ENCODE results near the gene MAPK14.

Gene MAPK14

DNA sequence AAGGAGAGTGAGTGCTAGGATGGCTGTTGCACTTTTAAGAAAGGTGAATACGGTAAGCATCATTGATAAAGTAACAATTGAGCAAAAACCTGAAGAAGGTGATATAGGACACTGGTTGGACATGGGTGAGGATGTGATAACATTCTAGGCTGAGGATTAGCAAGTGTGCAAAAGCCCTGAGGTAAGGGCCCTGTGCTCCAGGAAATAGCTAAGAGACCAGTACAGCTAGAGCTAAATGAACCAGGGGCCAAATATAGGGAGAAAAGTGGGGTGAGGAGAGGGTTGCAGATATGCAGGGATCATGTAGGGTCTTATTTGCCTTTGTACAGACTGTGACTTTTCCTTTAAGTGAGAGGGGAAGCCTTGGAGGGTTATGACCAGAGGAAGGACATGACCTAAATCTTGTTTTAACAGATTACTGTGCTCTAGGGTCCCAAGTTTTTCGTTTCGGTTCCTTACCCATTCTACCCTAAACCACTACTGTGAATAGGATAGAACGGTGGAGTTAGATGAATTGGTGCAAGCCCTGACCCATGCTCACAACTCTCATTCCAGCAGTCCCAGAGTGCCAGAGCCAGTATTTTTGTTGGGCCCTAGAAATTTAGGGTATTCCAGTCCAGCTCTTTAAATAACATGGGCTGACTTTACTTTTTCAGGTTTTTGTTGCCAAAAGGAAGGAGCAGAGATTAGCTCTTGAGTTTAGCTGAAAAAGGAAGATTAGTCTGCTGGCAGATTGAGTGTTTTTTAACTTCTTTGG is 10.7 kb downstream of the MAPK14 start:
- no peak for DNase-seq

DNA sequence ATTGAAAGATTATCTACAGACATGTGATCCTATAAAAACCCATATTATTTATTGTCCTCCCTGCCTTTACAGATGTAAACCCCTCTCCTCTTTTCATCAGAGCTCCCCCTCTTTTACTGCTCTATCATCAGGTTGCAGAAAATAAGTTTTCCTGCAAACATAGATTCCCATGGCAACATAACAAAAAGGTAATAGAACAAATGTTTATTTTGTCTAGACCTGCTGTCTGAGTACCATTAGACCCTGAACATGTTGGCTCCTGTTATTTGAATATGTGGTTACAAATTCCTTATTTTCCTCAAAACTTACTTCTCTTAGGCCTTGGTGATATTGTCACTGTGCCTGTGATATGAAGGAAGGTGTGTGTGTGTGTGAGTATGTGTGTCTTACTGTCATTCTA is 11.5 kb downstream of the MAPK14 start:
- DNase-seq, result no peak

DNA sequence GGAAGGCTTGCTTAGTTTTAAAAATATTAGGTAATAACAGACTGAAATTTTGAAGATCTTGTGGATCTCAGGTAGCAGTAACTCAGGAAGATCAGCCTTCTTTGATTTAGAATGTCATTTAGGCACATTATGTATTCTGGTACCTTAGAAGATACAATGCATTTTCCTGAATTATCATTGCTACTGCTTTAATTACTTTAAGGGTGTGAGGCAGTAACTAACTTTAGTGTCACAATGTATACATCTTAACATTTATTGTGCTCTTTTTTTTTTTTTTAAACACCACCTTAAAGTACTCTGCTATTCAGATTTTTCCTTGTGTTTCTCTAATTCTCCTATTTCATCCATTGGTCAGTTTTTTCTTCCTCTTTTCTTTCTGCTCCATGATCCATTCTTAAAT is 13.3 kb downstream of the MAPK14 start:
- no peak for DNase-seq

DNA sequence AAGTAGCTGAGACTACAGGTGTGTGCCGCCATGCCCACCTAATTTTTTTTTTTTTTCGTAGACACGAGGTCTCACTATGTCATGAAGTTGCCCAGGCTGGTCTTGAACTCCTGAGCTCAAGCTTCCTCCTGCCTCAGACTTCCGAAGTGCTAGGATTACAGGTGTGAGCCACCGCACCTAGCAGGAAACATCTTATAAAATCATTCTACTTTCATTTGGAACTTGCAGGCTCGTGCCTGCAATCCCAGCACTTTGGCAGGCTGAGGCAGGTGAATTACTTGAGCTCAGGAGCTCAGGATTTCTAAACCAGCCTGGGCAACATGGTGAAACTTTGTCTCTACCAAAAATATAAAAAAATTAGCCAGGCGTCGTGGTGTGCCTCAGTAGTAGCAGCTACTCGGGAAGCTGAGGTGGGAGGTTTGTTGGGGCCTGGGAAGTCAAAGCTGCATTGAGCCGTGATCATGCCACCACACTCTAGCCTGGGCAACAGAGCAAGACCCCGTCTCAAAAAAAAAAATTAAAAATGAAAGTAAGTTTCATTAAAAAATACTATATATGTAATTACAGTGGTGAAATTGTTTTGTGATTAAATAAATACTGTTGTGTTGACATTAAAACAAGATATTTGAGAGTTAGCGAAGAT is 15.1 kb downstream of the MAPK14 start:
- DNase-seq, result no peak

DNA sequence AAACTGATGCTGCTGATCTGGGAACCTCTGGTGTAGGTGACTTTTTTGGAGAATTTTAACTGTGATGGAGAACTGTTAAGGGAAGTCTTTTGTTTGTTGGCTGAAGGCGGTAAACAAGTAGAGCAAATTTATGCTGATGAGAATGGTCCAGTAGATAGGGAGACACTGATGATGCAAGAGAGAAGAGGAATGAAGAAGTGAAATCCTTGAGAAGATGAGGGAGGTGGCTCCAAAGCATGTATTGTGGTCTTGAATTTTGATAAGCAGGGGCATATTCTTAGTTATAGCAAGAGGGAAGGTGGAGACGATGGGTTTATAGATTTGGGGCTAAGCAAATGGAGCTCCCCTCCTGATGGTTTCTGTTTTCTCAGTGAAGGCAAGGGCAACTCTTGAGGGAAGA is 22.0 kb downstream of the MAPK14 start:
- no peak for DNase-seq

DNA sequence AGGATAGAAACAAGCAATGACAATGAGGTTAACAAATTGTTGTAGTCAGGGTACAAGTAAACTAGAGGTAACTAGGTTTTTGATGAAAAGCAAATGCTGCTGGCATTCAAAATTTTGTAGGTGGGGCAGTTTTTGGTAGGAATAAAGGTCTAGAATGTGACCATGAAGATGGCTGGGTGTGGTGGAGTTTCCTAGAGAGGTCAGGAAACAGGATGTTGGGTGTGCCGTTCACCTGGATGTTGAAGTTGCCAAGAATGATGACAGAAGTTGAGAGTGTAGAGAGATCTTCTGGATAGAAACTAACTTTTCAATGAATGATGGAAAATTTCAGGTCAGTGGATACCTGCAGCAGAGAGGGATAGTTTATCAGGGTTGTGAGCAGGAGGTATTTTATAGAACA is 22.7 kb downstream of the MAPK14 start:
- DNase-seq, result no peak

DNA sequence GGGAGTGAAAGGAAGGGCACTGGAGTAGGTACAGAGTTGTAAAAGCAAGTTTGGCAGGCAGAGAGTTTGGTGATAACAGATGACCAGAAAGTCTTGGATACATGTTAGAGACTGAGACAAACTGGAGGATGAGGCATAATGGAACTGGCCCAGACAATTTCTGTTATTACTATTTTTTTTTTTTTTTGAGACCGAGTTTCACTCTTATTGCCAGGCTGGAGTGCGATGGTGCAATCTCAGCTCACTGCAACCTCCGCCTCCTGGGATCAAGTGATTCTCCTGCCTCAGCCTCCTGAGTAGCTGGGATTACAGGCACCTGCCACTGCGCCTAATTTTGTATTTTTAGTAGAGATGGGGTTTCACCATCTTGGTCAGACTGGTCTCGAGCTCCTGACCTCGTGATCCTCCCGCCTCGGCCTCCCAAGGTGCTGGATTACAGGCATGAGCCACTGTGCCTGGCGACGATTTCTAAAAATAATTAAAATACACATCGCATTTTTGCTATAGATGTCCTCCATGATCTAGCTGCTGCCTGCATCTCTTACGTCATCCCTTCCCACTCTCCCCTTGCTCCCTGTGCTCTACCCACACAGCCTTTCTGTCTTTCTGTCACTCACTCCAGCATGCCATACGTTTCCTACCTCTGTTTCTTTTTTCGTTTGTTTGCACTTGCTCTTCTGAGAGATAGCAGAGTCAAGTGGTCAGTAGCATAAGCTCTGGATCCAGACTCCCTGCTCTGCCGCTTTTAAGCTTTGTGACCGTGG is 23.5 kb downstream of the MAPK14 start:
- no peak for DNase-seq

DNA sequence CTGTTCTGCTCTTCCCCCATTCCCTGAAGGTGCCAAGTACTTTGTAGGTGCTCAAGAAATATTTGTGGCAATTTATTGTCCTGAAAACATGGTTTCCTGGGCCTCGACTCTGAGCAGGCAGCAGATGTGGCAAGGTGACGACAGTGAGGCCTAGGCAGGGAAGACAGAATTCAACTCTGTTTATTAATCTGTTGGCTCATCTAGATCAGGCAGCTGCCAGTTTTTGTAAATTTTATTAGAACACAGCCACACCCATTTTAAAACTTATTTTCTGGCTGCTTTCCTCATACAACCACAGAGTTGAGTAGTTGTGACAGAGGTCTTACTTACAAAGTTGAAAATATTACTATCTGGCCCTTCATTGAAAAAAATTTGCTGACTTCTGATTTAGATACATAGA is 24.5 kb downstream of the MAPK14 start:
- no peak for DNase-seq

DNA sequence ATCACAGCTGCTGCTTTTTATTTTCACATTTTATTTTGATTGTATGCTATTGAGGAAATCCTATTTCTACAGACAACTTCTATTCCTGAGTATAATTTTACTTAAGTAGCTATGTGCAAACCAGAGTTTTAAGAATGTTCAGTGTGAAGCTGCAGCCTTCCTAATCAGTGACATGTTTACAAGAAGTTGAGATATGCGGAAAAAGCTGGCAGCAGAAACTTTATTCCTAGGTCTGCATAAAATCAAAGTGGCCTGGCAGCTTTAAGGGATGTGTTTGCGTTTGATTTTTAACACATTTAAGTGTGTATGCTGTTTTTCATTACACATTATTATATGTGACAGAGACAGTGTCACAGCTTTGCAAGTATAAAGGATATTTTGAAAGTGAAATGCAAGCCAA is 26.3 kb downstream of the MAPK14 start:
- no peak for DNase-seq

DNA sequence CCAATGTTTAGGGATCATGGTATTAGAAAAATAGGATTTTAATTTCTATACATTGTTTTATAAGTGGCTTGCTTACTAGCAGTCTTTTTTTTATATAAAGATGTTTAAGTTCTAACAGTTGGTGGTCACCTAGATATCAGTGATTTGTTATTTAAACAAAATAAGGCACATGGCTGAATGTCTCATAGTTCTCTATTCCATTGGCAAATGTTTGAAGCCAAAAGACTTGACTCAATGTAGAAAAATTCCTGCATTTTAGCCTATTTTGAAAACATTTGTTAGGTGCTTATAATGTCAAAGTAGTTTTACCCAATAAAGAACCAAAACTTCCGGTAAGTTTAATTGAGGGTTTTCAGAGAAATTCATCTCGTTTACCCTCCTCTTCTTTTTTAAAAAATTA is 26.8 kb downstream of the MAPK14 start:
- DNase-seq, result no peak

DNA sequence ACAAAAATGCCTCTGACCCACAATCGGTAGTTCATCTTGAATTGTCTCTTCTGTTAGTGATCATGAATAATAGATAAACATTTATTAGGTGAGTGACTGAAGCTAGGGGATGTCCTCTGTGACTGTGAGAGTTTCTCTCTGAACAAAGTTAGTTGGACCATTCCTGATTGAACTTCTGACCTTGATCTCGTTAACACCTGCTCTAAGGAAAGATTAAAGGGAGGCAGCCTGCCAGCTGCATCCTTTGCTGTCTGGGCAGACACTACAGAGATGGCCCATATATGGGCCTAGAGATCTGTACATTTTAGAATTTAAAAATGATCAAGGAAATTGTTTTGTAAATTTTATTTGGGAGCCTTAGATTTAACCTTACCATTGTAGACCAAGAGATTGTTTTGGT is 27.3 kb downstream of the MAPK14 start:
- DNase-seq, result no peak

DNA sequence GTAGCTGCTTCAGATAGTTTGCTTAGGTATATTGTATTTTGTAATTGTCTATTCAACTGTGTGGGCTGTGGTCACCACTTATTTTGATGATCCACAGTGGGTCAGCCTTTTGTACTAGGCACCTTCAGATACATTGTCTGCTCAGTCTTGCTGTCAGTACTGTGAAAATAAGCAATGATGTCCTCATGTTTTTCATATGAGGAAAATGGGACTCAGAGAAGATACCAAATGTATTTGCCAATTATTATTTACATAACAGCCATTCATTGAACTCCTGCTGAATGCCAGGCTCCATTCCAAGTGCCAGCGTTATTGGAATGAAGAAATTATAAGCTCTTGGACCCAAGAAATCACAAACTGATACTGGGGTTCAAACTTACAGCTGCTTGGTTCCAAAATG is 28.6 kb downstream of the MAPK14 start:
- DNase-seq, result no peak

DNA sequence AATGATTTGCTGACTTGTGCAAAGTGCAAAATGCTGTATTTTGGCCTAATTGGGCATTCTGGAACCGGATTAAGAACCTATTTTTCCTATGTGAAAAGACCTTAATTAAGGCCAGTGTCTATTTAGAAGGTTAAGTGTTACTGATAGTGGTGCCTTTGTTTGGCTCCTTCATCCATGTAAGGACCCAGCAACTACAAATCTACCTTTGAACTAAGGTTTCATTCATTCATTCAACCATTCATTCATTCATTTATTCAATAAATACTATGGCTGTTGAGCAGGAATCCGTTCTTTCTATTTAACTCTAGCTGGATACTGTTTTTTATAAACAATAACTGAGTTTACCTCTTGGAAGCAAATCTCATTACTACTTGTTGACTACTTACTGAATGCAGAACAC is 33.6 kb downstream of the MAPK14 start:
- no peak for DNase-seq

DNA sequence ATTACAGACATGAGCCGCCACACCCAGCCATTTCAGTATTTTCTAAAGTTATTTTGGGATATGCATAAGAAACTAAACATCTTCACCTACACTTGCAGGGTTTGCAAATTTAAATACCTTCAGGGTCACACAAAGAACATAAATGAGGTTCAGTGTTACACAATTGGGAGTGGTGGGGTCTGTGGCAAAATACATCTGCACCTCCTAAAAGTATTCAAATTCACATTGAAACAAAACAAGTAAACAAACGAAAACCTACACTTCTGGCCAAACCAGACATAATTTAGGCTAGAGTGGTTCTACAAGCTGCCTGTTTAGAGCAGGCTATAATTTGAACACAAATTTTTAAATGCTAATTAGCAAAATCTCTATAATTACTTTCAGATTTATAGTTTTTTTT is 34.6 kb downstream of the MAPK14 start:
- no peak for DNase-seq

DNA sequence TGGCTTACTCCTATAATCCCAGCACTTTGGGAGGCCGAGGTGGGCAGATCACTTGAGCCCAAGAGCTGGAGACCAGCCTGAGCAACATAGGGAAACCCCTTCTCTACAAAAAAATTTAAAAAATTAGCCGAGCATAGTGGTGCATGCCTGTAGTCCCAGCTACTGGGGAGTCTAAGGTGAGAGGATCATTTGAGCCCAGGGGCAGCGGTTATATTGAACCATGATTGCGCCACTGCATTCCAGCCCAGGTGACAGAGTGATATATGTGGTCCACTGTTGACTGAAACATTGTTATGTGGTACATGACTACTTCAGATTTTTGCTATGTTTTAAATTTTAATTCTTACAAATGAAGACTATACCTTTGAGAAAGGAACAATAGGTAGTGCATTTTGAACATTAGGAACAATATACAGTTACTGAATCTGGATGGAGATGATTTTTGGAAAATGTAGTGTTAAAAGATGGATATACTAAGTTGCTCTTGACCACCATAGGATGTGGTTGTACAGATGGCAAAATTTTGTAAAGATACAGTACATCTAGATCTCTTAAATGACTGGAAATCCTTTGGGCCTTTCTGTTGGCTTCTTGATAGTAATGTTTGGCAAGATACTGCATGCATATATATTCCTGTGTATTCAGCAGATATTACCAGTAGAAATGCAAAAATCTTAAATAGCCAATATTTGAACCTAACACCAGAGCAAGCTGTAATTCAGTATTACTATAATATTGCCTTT is 35.9 kb downstream of the MAPK14 start:
- DNase-seq, result no peak

DNA sequence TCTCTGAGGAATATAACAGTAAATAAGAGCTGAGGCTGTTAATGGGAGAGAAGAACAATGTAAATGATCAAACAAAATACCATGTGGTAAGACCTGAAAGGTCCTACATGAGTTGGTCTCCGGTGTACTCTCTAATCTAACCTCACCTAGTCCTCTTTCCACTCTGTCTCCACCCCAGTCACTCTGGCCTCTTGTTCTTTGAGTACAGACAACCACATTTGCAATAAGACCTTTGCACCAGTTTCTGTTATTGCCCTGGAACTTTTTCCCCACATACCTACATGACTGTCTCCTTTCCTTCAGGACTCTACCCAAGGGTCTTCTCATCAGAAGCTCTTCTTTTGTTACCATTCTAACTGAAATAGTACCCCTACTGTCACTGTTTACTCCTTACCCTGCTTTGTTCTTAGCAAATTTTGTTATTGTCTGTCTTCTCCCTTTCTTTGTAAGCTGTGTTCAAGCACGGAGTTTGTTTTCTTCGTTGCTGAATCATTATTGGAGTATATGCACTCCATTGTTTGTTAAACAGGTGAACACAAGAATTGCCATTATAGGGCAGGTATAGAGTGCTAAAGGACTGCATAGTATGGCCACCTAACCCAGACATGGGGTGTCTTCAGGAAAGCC is 37.3 kb downstream of the MAPK14 start:
- DNase-seq, result no peak

DNA sequence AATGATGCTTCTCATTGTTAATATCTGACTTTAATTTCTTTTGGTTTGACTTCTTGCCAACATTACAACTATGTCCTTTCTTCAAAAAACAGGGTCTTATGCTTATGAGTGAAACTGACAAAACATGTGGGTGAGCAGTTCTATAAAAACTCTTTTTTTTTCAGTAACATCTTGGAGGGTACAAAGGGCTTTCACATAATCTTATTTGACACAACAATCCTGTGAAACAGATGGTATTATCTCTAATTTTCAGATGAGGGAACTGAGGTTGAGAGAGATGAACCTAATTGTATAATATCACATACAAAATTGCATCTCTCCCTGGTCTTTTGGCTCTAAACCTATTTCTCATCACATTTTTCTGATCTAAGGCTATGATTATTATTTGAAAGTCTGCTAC is 38.3 kb downstream of the MAPK14 start:
- DNase-seq, result no peak

DNA sequence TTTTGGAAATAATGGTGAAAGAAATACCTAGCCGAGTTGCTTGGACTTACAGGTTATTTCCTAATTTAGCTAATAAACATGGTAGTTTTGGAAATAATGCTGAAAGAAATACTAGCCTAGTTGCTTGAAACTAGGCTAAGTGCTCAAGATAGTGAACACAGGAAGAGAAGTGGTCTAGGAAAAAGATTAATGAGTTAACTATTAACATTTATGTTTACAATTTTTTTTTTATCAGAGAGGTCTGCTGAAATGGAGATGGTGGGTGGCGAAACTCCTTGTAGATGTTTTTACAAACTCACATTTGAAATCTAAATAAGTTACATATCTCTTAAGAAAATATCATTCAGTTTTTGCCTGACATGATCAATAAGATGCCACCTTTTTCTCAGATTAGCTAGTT is 39.2 kb downstream of the MAPK14 start:
- DNase-seq, result no peak

DNA sequence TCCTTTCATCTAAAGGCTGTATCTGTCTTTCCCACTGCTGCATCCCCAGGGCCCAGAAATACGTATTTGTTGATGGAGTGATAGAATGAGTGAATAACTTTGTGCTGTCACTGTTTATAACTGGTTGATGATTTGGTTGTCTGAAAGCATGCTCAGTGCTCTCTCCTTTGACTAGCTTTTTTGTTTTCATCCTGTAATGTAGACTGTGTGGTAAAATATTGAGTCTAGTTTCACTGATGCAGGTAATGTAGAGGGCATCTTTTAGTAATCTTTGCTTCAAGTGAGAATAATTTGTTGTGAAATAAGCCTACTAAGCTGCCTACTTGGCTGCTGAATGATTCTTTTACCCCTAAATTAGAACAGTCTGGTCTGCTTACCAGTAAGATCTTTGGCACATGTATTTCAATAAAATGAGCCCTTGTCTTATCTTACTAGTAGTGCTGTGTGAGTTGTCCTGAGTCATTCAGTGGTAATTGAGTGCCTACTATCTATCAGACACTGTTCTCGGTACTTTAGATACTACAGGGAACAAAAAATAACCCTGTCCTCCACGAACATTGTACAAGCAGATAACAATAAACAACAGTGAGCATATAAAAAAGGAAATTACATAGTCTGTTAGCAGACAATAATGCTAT is 39.9 kb downstream of the MAPK14 start:
- no peak for DNase-seq

DNA sequence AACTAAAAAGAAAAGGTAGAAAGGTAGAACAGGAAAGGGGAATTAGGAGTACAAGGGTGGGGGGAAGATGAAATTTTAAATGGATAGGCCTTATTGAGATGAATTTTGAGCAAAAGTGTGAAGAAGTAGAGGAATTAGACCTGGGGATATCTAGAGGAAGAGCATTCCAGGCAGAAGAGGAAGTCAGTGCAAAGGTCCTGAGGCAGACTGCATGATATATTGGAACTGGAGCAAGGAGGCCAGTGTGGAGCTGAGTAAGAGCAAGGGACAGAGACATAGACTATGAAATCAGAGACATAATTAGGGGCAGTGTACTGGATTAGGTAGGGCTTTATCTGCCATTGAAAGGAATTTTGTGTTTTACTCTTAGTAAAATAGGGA is 40.4 kb downstream of the MAPK14 start:
- no peak for DNase-seq

DNA sequence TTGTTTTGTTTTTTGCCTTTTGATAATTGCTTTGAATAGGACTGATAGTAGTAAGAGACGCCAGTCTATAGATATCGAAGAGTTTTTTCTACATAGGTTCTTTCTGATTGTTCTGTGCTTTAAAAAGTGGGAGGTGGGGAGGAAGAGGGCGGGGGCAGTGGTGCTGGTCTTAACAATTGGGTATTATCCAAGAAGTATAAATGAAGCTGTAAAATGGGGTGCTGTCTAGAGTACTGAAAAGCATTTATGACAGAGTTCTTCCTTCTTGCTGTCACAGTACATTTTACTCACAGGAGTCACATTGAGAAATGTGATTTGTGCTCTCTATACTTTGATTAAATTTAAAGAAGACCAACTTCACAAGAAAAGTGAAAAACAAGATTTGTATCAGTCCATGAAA is 41.0 kb downstream of the MAPK14 start:
- DNase-seq, result no peak

DNA sequence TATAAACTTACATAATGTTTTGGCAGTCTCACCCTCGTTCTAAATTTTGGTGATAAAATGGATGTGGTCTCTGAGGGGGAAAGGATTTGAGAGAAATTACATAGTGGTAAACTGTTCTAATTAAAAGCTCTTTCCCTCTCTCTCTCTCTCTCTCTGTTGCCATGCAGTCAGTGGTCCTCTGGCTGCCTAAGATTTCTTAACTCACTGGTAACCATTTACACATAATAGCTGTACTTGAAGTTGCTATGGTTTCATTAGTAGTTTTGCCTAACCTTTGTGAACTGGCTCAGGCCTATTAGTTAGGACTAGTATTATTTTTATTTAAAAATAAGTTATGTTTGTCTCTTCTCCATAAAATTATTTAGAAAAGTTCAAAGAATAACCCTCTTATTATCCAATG is 42.0 kb downstream of the MAPK14 start:
- DNase-seq, result no peak

DNA sequence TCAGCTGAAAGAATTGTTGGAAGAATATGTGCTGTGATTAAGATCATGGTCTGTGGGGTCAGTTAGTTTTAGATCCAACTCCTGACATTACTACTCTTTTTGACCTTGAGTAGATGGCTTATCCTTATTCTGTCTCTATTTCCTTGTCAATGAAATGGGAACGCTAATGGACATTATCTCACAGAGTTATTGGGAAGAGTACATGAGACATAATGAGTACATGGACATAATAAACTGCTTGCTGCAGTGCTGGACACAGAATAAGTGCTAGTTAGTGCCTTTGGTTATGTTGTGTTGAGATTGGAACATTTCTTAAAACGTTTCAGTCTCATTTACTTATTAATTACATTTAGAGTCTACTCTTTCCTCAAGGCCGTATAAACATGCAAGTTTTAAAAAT is 42.6 kb downstream of the MAPK14 start:
- no peak for DNase-seq

Measured in activated CD4-positive, alpha-beta T cell treated with anti-CD3 and anti-CD28 coated beads, Interleukin-2, Interleukin-6, amounts not matched to agents 100 ng/mL and 50 ng/mL, durations not matched to agents 16 hours and 8 hours (primary cell).